ENCODE measurements around the gene VAV3. TPM values are rescaled to one million over a fixed set of nuclear protein-coding genes. Genes with fewer than 3 reads are reported as not detected.

VAV3 gene
- polyA plus RNA-seq, 1 donor (not counting 4 experiments of a cell fraction or from before 2014, with no cell fraction given) = 19.6 TPM

DNA sequence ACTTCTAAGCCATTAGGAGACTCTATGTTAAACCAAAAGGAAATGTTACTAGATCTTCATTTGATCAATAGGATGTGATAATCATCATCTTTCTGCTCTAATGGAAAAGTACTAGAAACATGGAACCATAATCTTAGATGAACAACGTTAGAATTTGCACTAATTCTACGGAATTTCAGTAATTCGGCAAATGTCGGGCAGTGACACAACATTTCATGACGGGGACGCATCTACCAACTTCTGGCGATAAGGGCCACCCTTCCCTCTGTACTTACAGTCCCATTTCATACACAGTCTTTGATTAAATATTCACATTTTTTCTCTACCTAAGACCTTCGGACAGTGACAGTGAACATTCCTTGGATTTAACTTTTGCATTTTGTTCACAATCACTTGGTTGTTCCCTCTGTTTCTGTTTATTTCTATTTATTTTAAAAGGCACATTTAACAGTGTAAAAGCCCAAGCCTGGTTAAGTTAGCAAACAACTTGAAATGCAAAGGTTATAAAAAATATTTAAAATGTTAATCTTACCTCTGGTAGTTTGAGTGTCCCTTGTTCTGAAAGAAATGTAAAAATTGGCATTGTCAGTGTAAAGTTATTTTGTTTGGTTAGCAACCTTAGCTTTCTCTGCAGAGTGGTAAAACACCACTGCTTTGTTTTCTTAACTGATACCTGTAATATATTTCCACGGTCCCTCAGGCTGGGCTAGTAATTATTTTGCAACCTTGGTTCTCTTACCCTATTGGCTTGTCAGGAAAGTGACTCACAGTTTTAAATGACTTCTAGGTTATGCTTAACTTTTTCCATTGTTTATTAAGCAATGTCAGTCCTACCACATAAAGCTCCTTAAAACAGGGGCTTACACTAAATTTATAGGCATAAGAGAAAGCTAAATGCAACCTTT, 276.9 kb downstream of the VAV3 start:
- no peaks in the 10 kb centered on the region for H3K9me1 ChIP-seq (ENCODE audit: control insufficient read depth, extremely low read depth, insufficient read depth, low read length)
- TF ChIP-seq, protein P1, sequence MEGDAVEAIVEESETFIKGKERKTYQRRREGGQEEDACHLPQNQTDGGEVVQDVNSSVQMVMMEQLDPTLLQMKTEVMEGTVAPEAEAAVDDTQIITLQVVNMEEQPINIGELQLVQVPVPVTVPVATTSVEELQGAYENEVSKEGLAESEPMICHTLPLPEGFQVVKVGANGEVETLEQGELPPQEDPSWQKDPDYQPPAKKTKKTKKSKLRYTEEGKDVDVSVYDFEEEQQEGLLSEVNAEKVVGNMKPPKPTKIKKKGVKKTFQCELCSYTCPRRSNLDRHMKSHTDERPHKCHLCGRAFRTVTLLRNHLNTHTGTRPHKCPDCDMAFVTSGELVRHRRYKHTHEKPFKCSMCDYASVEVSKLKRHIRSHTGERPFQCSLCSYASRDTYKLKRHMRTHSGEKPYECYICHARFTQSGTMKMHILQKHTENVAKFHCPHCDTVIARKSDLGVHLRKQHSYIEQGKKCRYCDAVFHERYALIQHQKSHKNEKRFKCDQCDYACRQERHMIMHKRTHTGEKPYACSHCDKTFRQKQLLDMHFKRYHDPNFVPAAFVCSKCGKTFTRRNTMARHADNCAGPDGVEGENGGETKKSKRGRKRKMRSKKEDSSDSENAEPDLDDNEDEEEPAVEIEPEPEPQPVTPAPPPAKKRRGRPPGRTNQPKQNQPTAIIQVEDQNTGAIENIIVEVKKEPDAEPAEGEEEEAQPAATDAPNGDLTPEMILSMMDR (optimal IDR thresholded peaks at IDR 0.05 in 1 of 3, IDR thresholded peaks at IDR 0.05 in 1 of 3, conservative IDR thresholded peaks at IDR 0.05 in 1 of 3; ENCODE audit: extremely low read depth in 1 of 3, insufficient read depth in 2 of 3, low read length in 3 of 3) = no peak
- no peak for TF ChIP-seq EZH2 (IDR thresholded peaks at IDR 0.05; ENCODE audit: low read length)
- H3K27me3 ChIP-seq (ENCODE audit: control insufficient read depth, extremely low read depth, insufficient read depth, low read length) = no peaks in the 10 kb centered on the region
- peak overlapping the region; percentile 85 for H3K9ac ChIP-seq (ENCODE audit: control insufficient read depth, extremely low read depth, insufficient read depth, low read length)
- H3K4me3 ChIP-seq (ENCODE audit: control insufficient read depth in 2 of 3, extremely low read depth in 1 of 3, insufficient read depth in 2 of 3, low read depth in 1 of 3, low read length in 3 of 3) = peak overlapping the region; percentile 53 to 84 (median 82)
- H2AFZ ChIP-seq (ENCODE audit: control insufficient read depth, low read length) = peak overlapping the region; percentile 53
- no peaks in the 10 kb centered on the region for H3K9me3 ChIP-seq (ENCODE audit: control insufficient read depth, low read depth, low read length)
- H3K4me2 ChIP-seq (ENCODE audit: control insufficient read depth, extremely low read depth, insufficient read depth, low read depth, low read length) = peak overlapping the region; percentile 91
- H3K4me1 ChIP-seq (ENCODE audit: control insufficient read depth, extremely low read depth, insufficient read depth, low read length) = peaks cover 66% of the 10 kb centered on the region
- dilution Hi-C loops (cut with MboI; ENCODE audit: extremely low pct_ligation_motif_present, low sequenced_read_pairs) = no loop called here
- FAIRE-seq (peak; percentile 83), DNase-seq (ENCODE audit: low read depth, low spot score) (no peak)
- H3K79me2 ChIP-seq (ENCODE audit: control insufficient read depth, insufficient read depth, low read length) = peaks cover 29% of the 10 kb centered on the region
- H3K27ac ChIP-seq (ENCODE audit: control insufficient read depth, insufficient read depth, low read length) = peak overlapping the region; percentile 89
- no peaks in the 10 kb centered on the region for H4K20me1 ChIP-seq (ENCODE audit: control insufficient read depth, extremely low read depth, insufficient read depth, low read length)
- H3K36me3 ChIP-seq (ENCODE audit: control insufficient read depth in 2 of 2, extremely low read depth in 1 of 2, insufficient read depth in 2 of 2, low read length in 2 of 2) = no peaks in the 10 kb centered on the region

GRCh38 chr1:107683683-107684082, 281.3 kb downstream of the VAV3 start:
- H3K4me1 ChIP-seq (ENCODE audit: control insufficient read depth, extremely low read depth, insufficient read depth, low read length) = peaks cover 57% of the 10 kb centered on the region
- peak overlapping the region; percentile 86 for H3K27ac ChIP-seq (ENCODE audit: control insufficient read depth, insufficient read depth, low read length)
- peak overlapping the region; percentile 85 for H3K9ac ChIP-seq (ENCODE audit: control insufficient read depth, extremely low read depth, insufficient read depth, low read length)
- H2AFZ ChIP-seq (ENCODE audit: control insufficient read depth, low read length) = no peak overlapping the region
- H3K4me3 ChIP-seq (ENCODE audit: control insufficient read depth in 2 of 3, extremely low read depth in 1 of 3, insufficient read depth in 2 of 3, low read depth in 1 of 3, low read length in 3 of 3) = peak overlapping the region in 2 of 3 experiments; percentile 16 to 37
- dilution Hi-C loops (cut with MboI; ENCODE audit: extremely low pct_ligation_motif_present, low sequenced_read_pairs) = no loop called here
- no peaks in the 10 kb centered on the region for H3K9me1 ChIP-seq (ENCODE audit: control insufficient read depth, extremely low read depth, insufficient read depth, low read length)
- H3K9me3 ChIP-seq (ENCODE audit: control insufficient read depth, low read depth, low read length) = no peaks in the 10 kb centered on the region
- FAIRE-seq (peak; percentile 44), DNase-seq (ENCODE audit: low read depth, low spot score) (no peak)
- H3K79me2 ChIP-seq (ENCODE audit: control insufficient read depth, insufficient read depth, low read length) = peaks cover 35% of the 10 kb centered on the region
- H3K36me3 ChIP-seq (ENCODE audit: control insufficient read depth in 2 of 2, extremely low read depth in 1 of 2, insufficient read depth in 2 of 2, low read length in 2 of 2) = no peaks in the 10 kb centered on the region
- TF ChIP-seq, protein P1 (optimal IDR thresholded peaks at IDR 0.05 in 1 of 3, IDR thresholded peaks at IDR 0.05 in 1 of 3, conservative IDR thresholded peaks at IDR 0.05 in 1 of 3; ENCODE audit: extremely low read depth in 1 of 3, insufficient read depth in 2 of 3, low read length in 3 of 3) = no peak
- no peak for TF ChIP-seq EZH2 (IDR thresholded peaks at IDR 0.05; ENCODE audit: low read length)
- peak overlapping the region; percentile 91 for H3K4me2 ChIP-seq (ENCODE audit: control insufficient read depth, extremely low read depth, insufficient read depth, low read depth, low read length)
- H3K27me3 ChIP-seq (ENCODE audit: control insufficient read depth, extremely low read depth, insufficient read depth, low read length) = no peaks in the 10 kb centered on the region
- no peaks in the 10 kb centered on the region for H4K20me1 ChIP-seq (ENCODE audit: control insufficient read depth, extremely low read depth, insufficient read depth, low read length)
